A549 treated with Mapracorat at 1 μM for 4 hours (cell line): ENCODE measurements around the gene CCDC142. TPM values are rescaled to one million over a fixed set of nuclear protein-coding genes. Genes with fewer than 3 reads are reported as not detected.

Source experiments
- total RNA-seq: library from RNA; stranded (reverse); fragments of 200-300 nt; extraction: Qiagen RNA extraction; gene quantifications from 5 replicates; pipeline ENCODE4 v1.2.3, GENCODE V29; 2022

CCDC142 gene
- 11.6 to 16.5 TPM (median 14.2 TPM) in 5 replicates for total RNA-seq

GRCh38 chr2:74482801-74483674 is at the start of gene CCDC142, which contains the start of gene TTC31:
CCDC142 (minus strand) TSS chr2:74482998; CDS start chr2:74482837, 161 bp downstream.
TTC31 (plus strand) TSS chr2:74483081; CDS start chr2:74483096, 15 bp downstream.

GRCh38 chr2:74529357-74530238 is 46.8 kb upstream of the CCDC142 start, which contains the start of the genes AUP1 and HTRA2:
AUP1 (minus strand) TSS chr2:74529706; CDS start chr2:74529629, 77 bp downstream.
HTRA2 (plus strand) TSS chr2:74529933; CDS start chr2:74530007, 74 bp downstream.

GRCh38 chr2:74525717-74526648 is 43.2 kb upstream of the CCDC142 start, which contains the start of gene DQX1:
DQX1 (minus strand) TSS chr2:74526231; CDS start chr2:74525729, 502 bp downstream.

GRCh38 chr2:74514368-74515270 is 31.8 kb upstream of the CCDC142 start, which contains the start of gene TLX2:
TLX2 (plus strand) TSS chr2:74514450; CDS start chr2:74514807, 357 bp downstream.

GRCh38 chr2:74507145-74507925 is 24.5 kb upstream of the CCDC142 start, which contains the start of gene PCGF1:
PCGF1 (minus strand) TSS chr2:74507695; CDS start chr2:74507668, 27 bp downstream.

GRCh38 chr2:74499267-74499939 is 16.6 kb upstream of the CCDC142 start, which contains the start of gene LBX2:
LBX2 (minus strand) TSS chr2:74499603; CDS start chr2:74499537, 66 bp downstream.

GRCh38 chr2:74472086-74472944 is 10.5 kb downstream of the CCDC142 start, which contains the start of gene MRPL53:
MRPL53 (minus strand) TSS chr2:74472680; CDS start chr2:74472660, 20 bp downstream.

GRCh38 chr2:74458132-74458937 is 24.5 kb downstream of the CCDC142 start, which contains the start of gene WBP1:
WBP1 (plus strand) TSS chr2:74458438; CDS start chr2:74458603, 165 bp downstream.

GRCh38 chr2:74454654-74455511 is 27.9 kb downstream of the CCDC142 start, which contains the start of gene INO80B:
INO80B (plus strand) TSS chr2:74455087; CDS start chr2:74455117, 30 bp downstream.

GRCh38 chr2:74441690-74442482 is 40.9 kb downstream of the CCDC142 start, which contains the start of gene RTKN:
RTKN (minus strand) TSS chr2:74441937; CDS start chr2:74441816, 121 bp downstream.

